SK-N-MC (cell line): ENCODE data around the gene TMEM141.

Experiments used
- EZH2 ChIP-seq: fragments of 200-600 bp; sonication (generic); IDR thresholded peaks from one replicate; pipeline ENCODE4 v1.6.1; 2017; ENCODE audit warnings: antibody characterized with exemption
- FOXP2 ChIP-seq: optimal IDR thresholded peaks from 2 replicates; pipeline ENCODE3; 2011; ENCODE audit warnings: mild to moderate bottlenecking, moderate library complexity; ENCODE audit not compliant: insufficient read depth; ENCODE audit errors: extremely low read length, control extremely low read depth
- POLR2AphosphoS5 ChIP-seq: IDR thresholded peaks from 2 replicates; pipeline ENCODE4 v1.6.1; 2012; ENCODE audit warnings: mild to moderate bottlenecking, low read depth, low read length, borderline replicate concordance

GRCh38 chr9:136746621-136747020 is 44.5 kb upstream of the TMEM141 start:
- TF ChIP-seq POLR2AphosphoS5 (no peak), EZH2 (no peak), FOXP2 (no peak)
